IPS-11a (cell line): Measurements from ENCODE around the gene FAM20C.
A peak's percentile ranks its signal among the peaks of the same experiment; 100 is the strongest.

Source experiments
- H3K4me3 ChIP-seq: one replicate; pipeline ENCODE4 v1.5.1; 2013; ENCODE audit warnings: low read depth, low read length, control low read depth

FAM20C gene

GRCh38 chr7:191981-192649, at the start of gene FAM20C:
Gene FAM20C, plus strand, starts transcription at chr7:192571. Its CDS starts 629 bp downstream, at chr7:193200.
- peak within 1 kb of the TSS; percentile 61 for H3K4me3 ChIP-seq

- no peak overlapping the region for H3K4me3 ChIP-seq
Measured at GRCh38 chr7:143145-143751, 49.1 kb upstream of the FAM20C start.

- no peak overlapping the region for H3K4me3 ChIP-seq
Measured at GRCh38 chr7:143811-144453, 48.4 kb upstream of the FAM20C start.

- no peak overlapping the region for H3K4me3 ChIP-seq
Measured at GRCh38 chr7:144454-144826, 47.9 kb upstream of the FAM20C start.

- no peak overlapping the region for H3K4me3 ChIP-seq
Measured at GRCh38 chr7:145863-146262, 46.5 kb upstream of the FAM20C start.

- peak overlapping the region; percentile 47 for H3K4me3 ChIP-seq
Measured at GRCh38 chr7:148543-148931, 43.8 kb upstream of the FAM20C start.

- peak overlapping the region; percentile 47 for H3K4me3 ChIP-seq
Measured at GRCh38 chr7:148932-149790, 43.2 kb upstream of the FAM20C start.

- peak overlapping the region; percentile 30 for H3K4me3 ChIP-seq
Measured at GRCh38 chr7:149791-150636, 42.4 kb upstream of the FAM20C start.

GRCh38 chr7:150811-151221, 41.6 kb upstream of the FAM20C start:
- H3K4me3 ChIP-seq = no peak overlapping the region

- no peak overlapping the region for H3K4me3 ChIP-seq
Measured at GRCh38 chr7:151346-152050, 40.9 kb upstream of the FAM20C start.

- H3K4me3 ChIP-seq = no peak overlapping the region
Measured at GRCh38 chr7:152702-153391, 39.5 kb upstream of the FAM20C start.

GRCh38 chr7:153604-154003, 38.8 kb upstream of the FAM20C start:
- H3K4me3 ChIP-seq = no peak overlapping the region

GRCh38 chr7:154096-154799, 38.1 kb upstream of the FAM20C start:
- H3K4me3 ChIP-seq = no peak overlapping the region

- H3K4me3 ChIP-seq = no peak overlapping the region
Measured at GRCh38 chr7:155469-155900, 36.9 kb upstream of the FAM20C start.

- H3K4me3 ChIP-seq = no peak overlapping the region
Measured at GRCh38 chr7:156111-157007, 36.0 kb upstream of the FAM20C start.

GRCh38 chr7:157008-157310, 35.4 kb upstream of the FAM20C start:
- no peak overlapping the region for H3K4me3 ChIP-seq

GRCh38 chr7:157771-158625, 34.4 kb upstream of the FAM20C start:
- no peak overlapping the region for H3K4me3 ChIP-seq
